ENCODE data around the gene DOCK10.

GRCh38 chr2:224816816-224817215 lies 225.5 kb downstream of the DOCK10 start:
- TF ChIP-seq ZFP30 (CRISPR knock-in tag; IDR thresholded peaks at IDR 0.05) (no peak), ZNF8 (CRISPR knock-in tag; IDR thresholded peaks at IDR 0.05) (no peak), ZFP3 (CRISPR knock-in tag; IDR thresholded peaks at IDR 0.05) (no peak), RARB (CRISPR knock-in tag; IDR thresholded peaks at IDR 0.05) (no peak), CREB5 (CRISPR knock-in tag; IDR thresholded peaks at IDR 0.05; ENCODE audit: low read depth) (no peak), CSRNP3 (CRISPR knock-in tag; IDR thresholded peaks at IDR 0.05) (no peak), ARNTL (CRISPR knock-in tag; IDR thresholded peaks at IDR 0.05; ENCODE audit: borderline replicate concordance, low read depth) (no peak)
- TF ChIP-seq, protein P1, sequence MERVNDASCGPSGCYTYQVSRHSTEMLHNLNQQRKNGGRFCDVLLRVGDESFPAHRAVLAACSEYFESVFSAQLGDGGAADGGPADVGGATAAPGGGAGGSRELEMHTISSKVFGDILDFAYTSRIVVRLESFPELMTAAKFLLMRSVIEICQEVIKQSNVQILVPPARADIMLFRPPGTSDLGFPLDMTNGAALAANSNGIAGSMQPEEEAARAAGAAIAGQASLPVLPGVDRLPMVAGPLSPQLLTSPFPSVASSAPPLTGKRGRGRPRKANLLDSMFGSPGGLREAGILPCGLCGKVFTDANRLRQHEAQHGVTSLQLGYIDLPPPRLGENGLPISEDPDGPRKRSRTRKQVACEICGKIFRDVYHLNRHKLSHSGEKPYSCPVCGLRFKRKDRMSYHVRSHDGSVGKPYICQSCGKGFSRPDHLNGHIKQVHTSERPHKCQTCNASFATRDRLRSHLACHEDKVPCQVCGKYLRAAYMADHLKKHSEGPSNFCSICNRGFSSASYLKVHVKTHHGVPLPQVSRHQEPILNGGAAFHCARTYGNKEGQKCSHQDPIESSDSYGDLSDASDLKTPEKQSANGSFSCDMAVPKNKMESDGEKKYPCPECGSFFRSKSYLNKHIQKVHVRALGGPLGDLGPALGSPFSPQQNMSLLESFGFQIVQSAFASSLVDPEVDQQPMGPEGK (CRISPR knock-in tag; IDR thresholded peaks at IDR 0.05; ENCODE audit: borderline replicate concordance) = no peak
- TF ChIP-seq, protein P2, sequence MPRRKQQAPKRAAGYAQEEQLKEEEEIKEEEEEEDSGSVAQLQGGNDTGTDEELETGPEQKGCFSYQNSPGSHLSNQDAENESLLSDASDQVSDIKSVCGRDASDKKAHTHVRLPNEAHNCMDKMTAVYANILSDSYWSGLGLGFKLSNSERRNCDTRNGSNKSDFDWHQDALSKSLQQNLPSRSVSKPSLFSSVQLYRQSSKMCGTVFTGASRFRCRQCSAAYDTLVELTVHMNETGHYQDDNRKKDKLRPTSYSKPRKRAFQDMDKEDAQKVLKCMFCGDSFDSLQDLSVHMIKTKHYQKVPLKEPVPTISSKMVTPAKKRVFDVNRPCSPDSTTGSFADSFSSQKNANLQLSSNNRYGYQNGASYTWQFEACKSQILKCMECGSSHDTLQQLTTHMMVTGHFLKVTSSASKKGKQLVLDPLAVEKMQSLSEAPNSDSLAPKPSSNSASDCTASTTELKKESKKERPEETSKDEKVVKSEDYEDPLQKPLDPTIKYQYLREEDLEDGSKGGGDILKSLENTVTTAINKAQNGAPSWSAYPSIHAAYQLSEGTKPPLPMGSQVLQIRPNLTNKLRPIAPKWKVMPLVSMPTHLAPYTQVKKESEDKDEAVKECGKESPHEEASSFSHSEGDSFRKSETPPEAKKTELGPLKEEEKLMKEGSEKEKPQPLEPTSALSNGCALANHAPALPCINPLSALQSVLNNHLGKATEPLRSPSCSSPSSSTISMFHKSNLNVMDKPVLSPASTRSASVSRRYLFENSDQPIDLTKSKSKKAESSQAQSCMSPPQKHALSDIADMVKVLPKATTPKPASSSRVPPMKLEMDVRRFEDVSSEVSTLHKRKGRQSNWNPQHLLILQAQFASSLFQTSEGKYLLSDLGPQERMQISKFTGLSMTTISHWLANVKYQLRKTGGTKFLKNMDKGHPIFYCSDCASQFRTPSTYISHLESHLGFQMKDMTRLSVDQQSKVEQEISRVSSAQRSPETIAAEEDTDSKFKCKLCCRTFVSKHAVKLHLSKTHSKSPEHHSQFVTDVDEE (CRISPR knock-in tag; IDR thresholded peaks at IDR 0.05) = no peak
